Ascending aorta (tissue), 2 donors: ENCODE data around the gene GALT. TPM values are rescaled to one million over a fixed set of nuclear protein-coding genes. Genes with fewer than 3 reads are reported as not detected.
A peak's percentile ranks its signal among the peaks of the same experiment; 100 is the strongest.

Experiments used
- DNase-seq, 2 donors: peaks; one replicate each; pipeline ENCODE4 v3.0.0-alpha.2; 2019; ENCODE audit warnings: low spot score in 2 of 2
- H3K27ac ChIP-seq, 2 donors: fragments of 200-600 bp; sonication (generic); one replicate each; pipeline ENCODE4 v1.5.1; 2016 to 2017; ENCODE audit warnings: mild to moderate bottlenecking in 1 of 2
- H3K27me3 ChIP-seq: fragments of 200-600 bp; sonication (generic); one replicate; pipeline ENCODE4 v1.5.1; 2017
- H3K36me3 ChIP-seq, 2 donors: fragments of 200-600 bp; sonication (generic); one replicate each; pipeline ENCODE4 v1.5.1; 2016
- H3K4me1 ChIP-seq, 2 donors: fragments of 200-600 bp; sonication (generic); one replicate each; pipeline ENCODE4 v1.5.1; 2016 to 2017; ENCODE audit warnings: mild to moderate bottlenecking in 1 of 2
- H3K4me3 ChIP-seq, 2 donors: fragments of 200-600 bp; sonication (generic); one replicate each; pipeline ENCODE4 v1.5.1; 2016 to 2017; ENCODE audit warnings: mild to moderate bottlenecking in 1 of 2
- H3K9me3 ChIP-seq, 2 donors: fragments of 200-600 bp; sonication (generic); one replicate each; pipeline ENCODE4 v1.5.1; 2016
- intact Hi-C: fragments of 100-400 bp; cut with DNase I; formaldehyde crosslinking; loops from one replicate; pipeline ENCODE4 v1.15.1; 2023
- total RNA-seq: library from RNA; depleted of rRNA; stranded (reverse); fragments of >200 nt; gene quantifications from one replicate; pipeline ENCODE4 v1.1.0, GENCODE V29; 2016
- TF ChIP-seq, protein P1 (sequence below), 3 experiments: fragments of 200-600 bp in 2 of 3; fragments of 450-650 bp in 1 of 3; sonication (generic) in 2 of 3; IDR thresholded peaks; one replicate each; pipeline ENCODE4 v1.5.1; 2016 to 2019; ENCODE audit warnings: antibody characterized with exemption in 3 of 3, mild to moderate bottlenecking in 1 of 3, moderate library complexity in 1 of 3

The GALT gene
- total RNA-seq, 1 donor from 2014 or later = 28.3 TPM

GRCh38 chr9:34684145-34684544 is 37.7 kb downstream of the GALT start:
- H3K27ac ChIP-seq = no peak overlapping the region
- H3K36me3 ChIP-seq = peaks cover 0 to 7% of the 10 kb centered on the region in 2 donors
- no peaks in the 10 kb centered on the region for H3K27me3 ChIP-seq
- H3K4me1 ChIP-seq = no peaks in the 10 kb centered on the region
- no peaks in the 10 kb centered on the region for H3K9me3 ChIP-seq
- intact Hi-C loops = no loop called here
- DNase-seq = no peak
- TF ChIP-seq, protein P1, sequence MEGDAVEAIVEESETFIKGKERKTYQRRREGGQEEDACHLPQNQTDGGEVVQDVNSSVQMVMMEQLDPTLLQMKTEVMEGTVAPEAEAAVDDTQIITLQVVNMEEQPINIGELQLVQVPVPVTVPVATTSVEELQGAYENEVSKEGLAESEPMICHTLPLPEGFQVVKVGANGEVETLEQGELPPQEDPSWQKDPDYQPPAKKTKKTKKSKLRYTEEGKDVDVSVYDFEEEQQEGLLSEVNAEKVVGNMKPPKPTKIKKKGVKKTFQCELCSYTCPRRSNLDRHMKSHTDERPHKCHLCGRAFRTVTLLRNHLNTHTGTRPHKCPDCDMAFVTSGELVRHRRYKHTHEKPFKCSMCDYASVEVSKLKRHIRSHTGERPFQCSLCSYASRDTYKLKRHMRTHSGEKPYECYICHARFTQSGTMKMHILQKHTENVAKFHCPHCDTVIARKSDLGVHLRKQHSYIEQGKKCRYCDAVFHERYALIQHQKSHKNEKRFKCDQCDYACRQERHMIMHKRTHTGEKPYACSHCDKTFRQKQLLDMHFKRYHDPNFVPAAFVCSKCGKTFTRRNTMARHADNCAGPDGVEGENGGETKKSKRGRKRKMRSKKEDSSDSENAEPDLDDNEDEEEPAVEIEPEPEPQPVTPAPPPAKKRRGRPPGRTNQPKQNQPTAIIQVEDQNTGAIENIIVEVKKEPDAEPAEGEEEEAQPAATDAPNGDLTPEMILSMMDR (IDR thresholded peaks at IDR 0.05) = no peak
- H3K4me3 ChIP-seq = no peak overlapping the region

DNA sequence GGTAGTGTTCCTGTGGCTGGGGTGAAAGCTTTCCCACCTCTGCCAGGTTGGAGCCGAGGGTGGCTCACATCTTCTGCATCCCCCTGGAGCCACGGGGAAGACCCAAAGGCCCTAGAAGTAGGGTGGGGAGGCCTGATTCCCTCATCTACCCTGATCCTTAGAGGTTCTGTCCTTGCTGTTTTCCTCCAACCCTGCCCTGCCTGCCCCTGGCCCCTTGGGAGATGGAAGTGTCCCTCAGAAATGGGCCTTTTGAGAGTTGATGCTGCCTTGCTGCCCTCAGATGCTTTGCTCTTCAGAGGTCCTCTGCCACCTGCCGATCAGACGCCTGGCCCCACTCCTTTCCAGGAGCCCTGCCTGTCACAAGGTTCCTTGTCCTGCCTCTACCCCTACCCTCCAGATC is 38.3 kb downstream of the GALT start:
- no peak for DNase-seq
- Histone ChIP-seq H3K9me3 (no peaks in the 10 kb centered on the region), H3K27ac (peak overlapping the region in 1 of 2 donors; percentile 51), H3K36me3 (peaks cover 0 to 7% of the 10 kb centered on the region in 2 donors), H3K4me1 (no peaks in the 10 kb centered on the region), H3K27me3 (no peaks in the 10 kb centered on the region), H3K4me3 (no peak overlapping the region)
- intact Hi-C loops = no loop called here
- TF ChIP-seq, protein P1 (IDR thresholded peaks at IDR 0.05) = no peak

GRCh38 chr9:34685591-34685990 is 39.1 kb downstream of the GALT start:
- H3K27ac ChIP-seq = peak overlapping the region in 1 of 2 donors; percentile 51
- H3K9me3 ChIP-seq = no peaks in the 10 kb centered on the region
- no peak overlapping the region for H3K4me3 ChIP-seq
- intact Hi-C loops = no loop called here
- DNase-seq = no peak
- no peaks in the 10 kb centered on the region for H3K27me3 ChIP-seq
- H3K4me1 ChIP-seq = no peaks in the 10 kb centered on the region
- peaks cover 0 to 7% of the 10 kb centered on the region in 2 donors for H3K36me3 ChIP-seq
- TF ChIP-seq, protein P1 (IDR thresholded peaks at IDR 0.05) = no peak

DNA sequence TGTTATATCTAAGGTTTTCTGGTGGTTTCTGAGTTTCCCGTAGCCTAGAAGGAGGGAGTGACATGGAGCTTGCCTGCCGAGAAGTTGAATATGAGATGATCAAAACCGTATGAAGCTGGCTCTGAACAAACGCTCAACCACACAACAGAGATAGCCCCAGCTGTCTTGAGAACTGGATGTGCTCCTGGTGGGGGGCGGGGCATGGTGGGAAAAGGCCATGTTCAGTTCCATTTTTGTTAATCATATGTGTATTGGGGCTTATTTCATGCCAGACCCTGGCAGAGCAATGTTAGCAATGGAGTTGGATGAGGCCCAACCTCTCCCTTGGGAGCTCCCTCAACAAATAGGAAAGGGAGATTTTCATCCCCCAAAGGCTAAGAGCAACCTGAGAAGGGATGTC is 39.8 kb downstream of the GALT start:
- Histone ChIP-seq H3K4me1 (no peaks in the 10 kb centered on the region), H3K27ac (no peak overlapping the region), H3K4me3 (no peak overlapping the region), H3K9me3 (no peaks in the 10 kb centered on the region), H3K36me3 (peaks cover 0 to 3% of the 10 kb centered on the region in 2 donors), H3K27me3 (no peaks in the 10 kb centered on the region)
- DNase-seq = peak in 1 of 2 donors; percentile 78
- intact Hi-C loops = no loop called here
- TF ChIP-seq, protein P1 (IDR thresholded peaks at IDR 0.05) = no peak

- Histone ChIP-seq H3K27me3 (no peaks in the 10 kb centered on the region), H3K4me1 (no peaks in the 10 kb centered on the region)
Measured at GRCh38 chr9:34686732-34687131, 40.3 kb downstream of the GALT start.

More at GRCh38 chr9:34686732-34687131, 40.3 kb downstream of the GALT start:
- TF ChIP-seq, protein P1 (IDR thresholded peaks at IDR 0.05) = no peak
- no peak overlapping the region for H3K27ac ChIP-seq
- no peaks in the 10 kb centered on the region for H3K9me3 ChIP-seq
- no peaks in the 10 kb centered on the region for H3K36me3 ChIP-seq
- no peak overlapping the region for H3K4me3 ChIP-seq
- no peak for DNase-seq
- intact Hi-C loops = no loop called here
